Upper lobe of left lung (tissue), 6 donors: ENCODE data around the gene ROBO3. TPM values are rescaled to one million over a fixed set of nuclear protein-coding genes. Genes with fewer than 3 reads are reported as not detected.

Experiments used
- ATAC-seq, 2 donors: fragments of 200-7000 bp; cut with Tn5 transposase; one replicate each; pipeline ENCODE4 v1.9.1; 2022; ENCODE audit warnings: mild to moderate bottlenecking in 2 of 2, moderate library complexity in 2 of 2; ENCODE audit not compliant: low FRiP score in 2 of 2
- DNase-seq, 2 donors: peaks; one replicate each; pipeline ENCODE4 v3.0.0-alpha.2; 2019 to 2020
- H3K27ac ChIP-seq, 4 donors: fragments of 200-600 bp; sonication (generic); one replicate each; pipeline ENCODE4 v1.5.1; 2016 to 2019
- H3K27me3 ChIP-seq, 4 donors: fragments of 200-600 bp; sonication (generic); one replicate each; pipeline ENCODE4 v1.5.1; 2017 to 2019
- H3K36me3 ChIP-seq, 4 donors: fragments of 200-600 bp; sonication (generic); one replicate each; pipeline ENCODE4 v1.5.1; 2016 to 2019
- H3K4me1 ChIP-seq, 4 donors: fragments of 200-600 bp; sonication (generic); one replicate each; pipeline ENCODE4 v1.5.1; 2018 to 2019
- H3K4me3 ChIP-seq, 4 donors: fragments of 200-600 bp; sonication (generic); one replicate each; pipeline ENCODE4 v1.5.1; 2017 to 2019; ENCODE audit warnings: mild to moderate bottlenecking in 2 of 4, moderate library complexity in 1 of 4
- H3K9me3 ChIP-seq, 4 donors: fragments of 200-600 bp; sonication (generic); one replicate each; pipeline ENCODE4 v1.5.1; 2018 to 2019
- EP300 ChIP-seq, 4 donors: sonication (generic); formaldehyde crosslinking; IDR thresholded peaks; one replicate each; pipeline ENCODE4 v1.5.1; 2017; ENCODE audit warnings: antibody characterized with exemption in 4 of 4, control low read depth in 2 of 4
- POLR2A ChIP-seq, 4 donors: fragments of 450-650 bp; IDR thresholded peaks; one replicate each; pipeline ENCODE4 v1.5.1; 2016 to 2017; ENCODE audit warnings: antibody characterized with exemption in 4 of 4, mild to moderate bottlenecking in 2 of 4
- POLR2AphosphoS5 ChIP-seq, 2 donors: sonication (generic); formaldehyde crosslinking; IDR thresholded peaks; one replicate each; pipeline ENCODE4 v1.5.1; 2017; ENCODE audit warnings: antibody characterized with exemption in 2 of 2
- WGBS, 2 donors: methylation state at CpG; one replicate each; pipeline ENCODE4 v1.1.5; 2017 to 2018; 5-methylcytosine and 5-hydroxymethylcytosine counted together
- total RNA-seq, 6 donors: library from RNA; depleted of rRNA in 4 of 6; stranded (reverse); fragments of >200 nt in 4 of 6; gene quantifications; one replicate each; pipeline versions ENCODE4 v1.1.0 to v1.2.1, GENCODE V29; 2016 to 2021
- TF ChIP-seq, protein P1 (sequence below), 6 experiments: fragments of 450-650 bp in 4 of 6; fragments of 200-600 bp in 2 of 6; sonication (generic) in 2 of 6; IDR thresholded peaks; one replicate each; pipeline ENCODE4 v1.5.1; 2016 to 2019; ENCODE audit warnings: antibody characterized with exemption in 6 of 6
- donor health status: DM: no; HTN: no; CAD: no; lungs with moderate emphysema.
- donor health status: DM: no; HTN: yes; CAD: no; lungs with severe emphysema.

The ROBO3 gene
- total RNA-seq, 6 donors from 2014 or later, result 6.4 to 40.9 (median 7.5) TPM

DNA sequence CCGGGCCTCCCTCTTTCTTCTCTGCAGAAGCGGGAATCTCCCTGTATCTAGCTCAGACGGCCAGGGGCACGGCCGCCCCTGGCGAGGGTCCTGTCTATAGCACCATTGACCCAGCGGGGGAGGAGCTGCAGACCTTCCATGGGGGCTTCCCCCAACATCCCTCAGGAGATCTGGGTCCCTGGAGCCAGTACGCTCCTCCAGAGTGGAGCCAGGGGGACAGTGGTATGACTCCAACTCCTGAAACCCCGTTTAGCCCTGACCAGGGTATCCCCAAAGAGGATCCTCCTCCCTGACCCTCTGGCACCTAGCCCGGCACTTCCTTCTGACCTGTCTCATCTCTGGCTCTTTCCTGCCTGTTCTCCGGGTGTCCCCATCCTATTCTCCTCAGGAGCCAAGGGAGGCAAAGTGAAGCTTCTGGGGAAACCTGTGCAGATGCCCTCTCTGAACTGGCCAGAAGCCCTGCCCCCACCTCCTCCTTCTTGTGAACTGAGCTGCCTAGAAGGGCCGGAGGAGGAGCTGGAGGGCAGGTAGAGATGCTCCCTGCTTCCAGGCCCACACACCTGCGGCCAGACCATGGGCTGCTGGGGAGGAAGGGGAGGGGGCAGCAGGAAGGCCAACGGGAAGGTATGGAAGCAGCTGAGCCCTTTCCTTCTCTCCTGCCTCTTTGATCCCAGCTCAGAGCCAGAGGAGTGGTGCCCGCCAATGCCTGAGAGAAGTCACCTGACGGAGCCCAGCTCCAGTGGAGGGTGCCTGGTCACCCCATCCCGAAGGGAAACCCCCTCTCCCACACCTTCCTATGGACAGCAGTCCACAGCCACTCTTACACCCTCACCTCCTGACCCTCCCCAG lies 12.9 kb downstream of the ROBO3 start:
- TF ChIP-seq POLR2A (IDR thresholded peaks at IDR 0.05) (no peak), POLR2AphosphoS5 (IDR thresholded peaks at IDR 0.05) (no peak), EP300 (IDR thresholded peaks at IDR 0.05) (no peak)
- TF ChIP-seq, protein P1, sequence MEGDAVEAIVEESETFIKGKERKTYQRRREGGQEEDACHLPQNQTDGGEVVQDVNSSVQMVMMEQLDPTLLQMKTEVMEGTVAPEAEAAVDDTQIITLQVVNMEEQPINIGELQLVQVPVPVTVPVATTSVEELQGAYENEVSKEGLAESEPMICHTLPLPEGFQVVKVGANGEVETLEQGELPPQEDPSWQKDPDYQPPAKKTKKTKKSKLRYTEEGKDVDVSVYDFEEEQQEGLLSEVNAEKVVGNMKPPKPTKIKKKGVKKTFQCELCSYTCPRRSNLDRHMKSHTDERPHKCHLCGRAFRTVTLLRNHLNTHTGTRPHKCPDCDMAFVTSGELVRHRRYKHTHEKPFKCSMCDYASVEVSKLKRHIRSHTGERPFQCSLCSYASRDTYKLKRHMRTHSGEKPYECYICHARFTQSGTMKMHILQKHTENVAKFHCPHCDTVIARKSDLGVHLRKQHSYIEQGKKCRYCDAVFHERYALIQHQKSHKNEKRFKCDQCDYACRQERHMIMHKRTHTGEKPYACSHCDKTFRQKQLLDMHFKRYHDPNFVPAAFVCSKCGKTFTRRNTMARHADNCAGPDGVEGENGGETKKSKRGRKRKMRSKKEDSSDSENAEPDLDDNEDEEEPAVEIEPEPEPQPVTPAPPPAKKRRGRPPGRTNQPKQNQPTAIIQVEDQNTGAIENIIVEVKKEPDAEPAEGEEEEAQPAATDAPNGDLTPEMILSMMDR (IDR thresholded peaks at IDR 0.05), result no peak
- Histone ChIP-seq H3K27me3 (peaks cover 0 to 1% (median 0%) of the 10 kb centered on the region in 4 donors), H3K27ac (peak overlapping the region in 3 of 4 donors; percentile 89 to 96 (median 89)), H3K4me1 (peaks cover 25 to 40% (median 39%) of the 10 kb centered on the region in 4 donors), H3K4me3 (peak overlapping the region in 1 of 4 donors; percentile 65), H3K36me3 (no peaks in the 10 kb centered on the region), H3K9me3 (no peaks in the 10 kb centered on the region)
- DNase-seq (no peak), ATAC-seq (no peak)
- 58 to 64% methylated on average over 15 to 17 of the region's 17 CpGs for WGBS, 2 donors

DNA sequence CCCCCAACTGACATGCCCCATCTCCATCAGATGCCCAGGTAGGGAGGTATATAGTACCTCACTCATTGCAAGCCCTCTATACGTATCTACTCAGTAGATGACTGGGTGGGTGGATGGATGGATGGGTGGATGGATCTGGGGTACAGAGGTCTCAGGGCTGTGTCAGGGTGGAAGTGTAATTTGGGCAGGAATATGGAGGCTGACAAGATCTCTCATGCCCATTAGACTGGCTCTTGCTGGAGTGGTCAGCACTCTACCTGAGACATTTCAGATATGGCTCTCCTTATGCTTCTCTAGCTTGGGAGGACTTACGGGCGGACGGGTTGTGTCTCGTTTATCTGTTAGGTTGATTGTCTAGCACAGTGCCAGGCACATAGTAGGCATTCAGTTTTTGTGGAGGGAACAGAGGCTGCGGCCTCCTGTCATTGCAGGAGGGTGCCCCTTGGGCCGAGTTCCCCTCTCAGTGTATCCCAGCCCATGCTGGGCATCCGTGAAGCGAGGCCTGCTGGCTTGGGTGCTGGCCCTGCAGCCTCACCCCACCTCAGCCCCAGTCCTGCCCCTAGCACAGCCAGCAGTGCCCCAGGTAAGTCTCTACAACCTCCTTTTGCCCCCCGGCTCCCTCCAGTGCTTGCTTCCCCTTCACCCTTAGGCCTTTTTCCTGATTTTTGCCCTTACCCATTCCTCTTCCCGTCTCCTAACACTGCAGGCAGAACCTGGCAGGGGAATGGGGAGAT lies 13.7 kb downstream of the ROBO3 start:
- DNase-seq, result no peak
- ATAC-seq, result no peak

DNA sequence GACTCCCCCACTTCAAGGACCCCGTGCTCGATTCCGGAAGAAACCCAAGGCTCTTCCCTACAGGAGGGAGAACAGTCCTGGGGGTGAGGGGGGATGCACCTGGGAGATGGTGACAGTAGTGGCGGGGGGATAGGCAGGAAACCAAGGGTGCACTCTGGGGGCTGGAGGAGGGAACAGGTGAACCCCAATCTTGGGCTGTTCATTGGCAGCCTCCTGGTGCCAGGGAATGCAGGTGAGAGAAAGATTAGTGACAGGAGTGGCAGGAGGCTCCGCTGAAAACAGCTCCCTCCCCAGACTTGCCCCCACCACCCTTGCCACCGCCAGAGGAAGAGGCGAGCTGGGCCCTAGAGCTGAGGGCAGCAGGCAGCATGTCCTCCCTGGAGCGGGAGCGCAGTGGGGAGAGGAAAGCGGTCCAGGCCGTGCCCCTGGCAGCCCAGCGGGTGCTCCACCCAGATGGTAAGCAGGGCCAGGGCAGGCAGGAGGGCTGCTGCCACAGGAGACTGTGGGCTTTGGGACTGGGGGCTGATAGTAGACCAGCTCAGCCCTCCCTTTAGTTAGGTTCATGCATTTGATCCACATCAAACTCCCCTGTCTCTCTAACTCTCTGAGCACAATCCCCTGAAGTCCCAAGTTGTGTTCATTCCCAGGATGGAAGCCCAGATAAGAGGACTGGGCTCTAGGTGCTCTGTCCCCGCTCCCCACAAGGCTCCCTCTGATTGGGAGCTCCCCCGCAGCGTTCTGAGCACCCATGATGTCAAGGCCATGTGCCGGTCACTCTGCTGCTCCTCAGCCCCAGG lies 14.5 kb downstream of the ROBO3 start:
- ATAC-seq, result no peak

More for the DNA sequence above, 13.7 kb downstream of the ROBO3 start:
- TF ChIP-seq EP300 (IDR thresholded peaks at IDR 0.05) (no peak), POLR2AphosphoS5 (IDR thresholded peaks at IDR 0.05) (no peak), POLR2A (IDR thresholded peaks at IDR 0.05) (no peak)
- TF ChIP-seq, protein P1 (IDR thresholded peaks at IDR 0.05), result no peak
- Histone ChIP-seq H3K27me3 (no peaks in the 10 kb centered on the region), H3K9me3 (no peaks in the 10 kb centered on the region), H3K4me3 (no peak overlapping the region), H3K27ac (no peak overlapping the region), H3K4me1 (peaks cover 29 to 41% (median 40%) of the 10 kb centered on the region in 4 donors), H3K36me3 (no peaks in the 10 kb centered on the region)
- WGBS, 2 donors, result 91 to 92% methylated on average over 6 to 11 of the region's 11 CpGs

DNA sequence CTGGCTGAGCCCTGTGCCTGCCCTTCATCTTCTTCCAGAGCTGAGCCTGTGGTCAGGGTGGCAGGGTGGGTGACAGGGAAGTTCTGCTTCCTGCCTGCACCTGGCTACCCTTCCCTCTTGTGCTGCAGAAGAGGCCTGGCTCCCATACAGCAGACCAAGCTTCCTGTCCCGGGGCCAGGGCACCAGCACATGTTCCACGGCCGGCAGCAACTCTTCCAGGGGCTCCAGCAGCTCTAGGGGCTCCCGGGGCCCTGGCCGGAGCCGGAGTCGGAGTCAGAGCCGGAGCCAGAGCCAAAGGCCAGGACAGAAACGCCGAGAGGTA lies 15.0 kb downstream of the ROBO3 start:
- TF ChIP-seq POLR2AphosphoS5 (IDR thresholded peaks at IDR 0.05) (no peak), EP300 (IDR thresholded peaks at IDR 0.05) (no peak), POLR2A (IDR thresholded peaks at IDR 0.05) (no peak)
- TF ChIP-seq, protein P1 (IDR thresholded peaks at IDR 0.05), result no peak
- peaks cover 38 to 49% (median 44%) of the 10 kb centered on the region in 4 donors for H3K4me1 ChIP-seq
- 63 to 78% methylated on average over 7 to 10 of the region's 10 CpGs for WGBS, 2 donors
- no peaks in the 10 kb centered on the region for H3K9me3 ChIP-seq
- no peaks in the 10 kb centered on the region for H3K27me3 ChIP-seq
- peaks cover 0 to 4% (median 0%) of the 10 kb centered on the region in 4 donors for H3K36me3 ChIP-seq
- peak overlapping the region in 2 of 4 donors; percentile 78 to 83 for H3K27ac ChIP-seq
- ATAC-seq (no peak), DNase-seq (peak in 1 of 2 donors; percentile 16)
- H3K4me3 ChIP-seq, result no peak overlapping the region

More for the DNA sequence above, 14.5 kb downstream of the ROBO3 start:
- peak overlapping the region in 2 of 4 donors; percentile 78 to 83 for H3K27ac ChIP-seq
- WGBS, 2 donors, result 78 to 83% methylated on average over 16 of the region's 16 CpGs
- no peaks in the 10 kb centered on the region for H3K9me3 ChIP-seq
- TF ChIP-seq, protein P1 (IDR thresholded peaks at IDR 0.05), result no peak
- no peak for TF ChIP-seq POLR2A (IDR thresholded peaks at IDR 0.05)
- TF ChIP-seq POLR2AphosphoS5 (IDR thresholded peaks at IDR 0.05), result no peak
- TF ChIP-seq EP300 (IDR thresholded peaks at IDR 0.05), result no peak
- peak; percentile 18 to 81 for DNase-seq
- H3K27me3 ChIP-seq, result no peaks in the 10 kb centered on the region
- peaks cover 0 to 4% (median 0%) of the 10 kb centered on the region in 4 donors for H3K36me3 ChIP-seq
- peaks cover 35 to 45% (median 41%) of the 10 kb centered on the region in 4 donors for H3K4me1 ChIP-seq
- no peak overlapping the region for H3K4me3 ChIP-seq
